Measurements from ENCODE around the gene CDC123. TPM values are rescaled to one million over a fixed set of nuclear protein-coding genes. Genes with fewer than 3 reads are reported as not detected.

The CDC123 gene
- 122 to 187 TPM (median 127 TPM) in 5 replicates for total RNA-seq (2022; extraction: Qiagen RNA extraction)

GRCh38 chr10:12195603-12196506, at the start of gene CDC123, which contains the start of gene NUDT5:
CDC123 (plus strand) TSS chr10:12196188; CDS start chr10:12196246, 58 bp downstream.
NUDT5 (minus strand) TSS chr10:12195891; CDS start chr10:12186291, 9,600 bp downstream.

Other genes with a start within 250 kb of the CDC123 start
- gene UPF2, start 153.4 kb upstream of the CDC123 start, total RNA-seq (2022; extraction: Qiagen RNA extraction) = 14.1 to 15.8 TPM (median 14.7 TPM) in 5 replicates
- 7.9 to 10.1 TPM (median 8.7 TPM) in 5 replicates for gene DHTKD1, start 127.2 kb upstream of the CDC123 start, total RNA-seq (2022; extraction: Qiagen RNA extraction)
- gene SEC61A2, start 66.5 kb upstream of the CDC123 start, total RNA-seq (2022; extraction: Qiagen RNA extraction) = 11.8 to 15.7 TPM (median 14.2 TPM) in 5 replicates
- gene NUDT5, start 297 bp upstream of the CDC123 start, total RNA-seq (2022; extraction: Qiagen RNA extraction) = 122 to 168 TPM (median 128 TPM) in 5 replicates
- gene CAMK1D, start 153.4 kb downstream of the CDC123 start, total RNA-seq (2022; extraction: Qiagen RNA extraction) = 6.7 to 9.4 TPM (median 8.8 TPM) in 5 replicates